Fibroblast of lung (primary cell): Measurements from ENCODE around the gene TPSD1.
"Not testable (repeated sequence)": the region's sequence is repeated elsewhere in the genome, so short reads cannot be mapped to it uniquely, and the experiment has no call there.

ENCODE experiments used
- EZH2 ChIP-seq: IDR thresholded peaks from 2 replicates; pipeline ENCODE4 v1.5.1; 2012; ENCODE audit warnings: low read length, control low read depth, mild to moderate bottlenecking; ENCODE audit errors: missing control alignments
- TF ChIP-seq, protein P1 (sequence below), 2 donors: IDR thresholded peaks in 1 of 2; conservative IDR thresholded peaks in 1 of 2; 1 replicate in 1 of 2; 2 replicates in 1 of 2; pipeline ENCODE4 v1.5.1; 2011 to 2012; ENCODE audit warnings: low read length in 2 of 2, control low read depth in 1 of 2, inconsistent platforms in 1 of 2, low read depth in 1 of 2, mild to moderate bottlenecking in 1 of 2

DNA sequence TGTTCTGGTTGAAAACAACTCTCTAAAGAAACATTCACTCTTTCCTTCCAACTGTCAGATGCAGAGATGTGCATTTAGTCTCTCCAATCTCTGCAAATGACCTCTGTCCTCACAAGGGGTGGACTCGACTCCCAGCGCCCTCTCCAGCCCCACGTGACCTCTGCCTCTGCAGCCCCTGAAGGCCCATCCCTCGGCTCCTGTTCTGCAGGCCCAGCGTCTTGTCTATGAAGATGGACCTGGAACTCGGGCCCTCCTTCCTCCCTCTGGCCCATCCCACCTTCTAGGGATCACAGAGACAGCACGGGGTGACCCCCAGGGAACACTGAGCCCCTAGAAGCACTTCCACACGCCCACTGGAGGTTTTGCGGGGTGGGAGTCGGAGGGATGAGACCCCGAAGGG lies 12.5 kb upstream of the TPSD1 start:
- TF ChIP-seq, protein P1, sequence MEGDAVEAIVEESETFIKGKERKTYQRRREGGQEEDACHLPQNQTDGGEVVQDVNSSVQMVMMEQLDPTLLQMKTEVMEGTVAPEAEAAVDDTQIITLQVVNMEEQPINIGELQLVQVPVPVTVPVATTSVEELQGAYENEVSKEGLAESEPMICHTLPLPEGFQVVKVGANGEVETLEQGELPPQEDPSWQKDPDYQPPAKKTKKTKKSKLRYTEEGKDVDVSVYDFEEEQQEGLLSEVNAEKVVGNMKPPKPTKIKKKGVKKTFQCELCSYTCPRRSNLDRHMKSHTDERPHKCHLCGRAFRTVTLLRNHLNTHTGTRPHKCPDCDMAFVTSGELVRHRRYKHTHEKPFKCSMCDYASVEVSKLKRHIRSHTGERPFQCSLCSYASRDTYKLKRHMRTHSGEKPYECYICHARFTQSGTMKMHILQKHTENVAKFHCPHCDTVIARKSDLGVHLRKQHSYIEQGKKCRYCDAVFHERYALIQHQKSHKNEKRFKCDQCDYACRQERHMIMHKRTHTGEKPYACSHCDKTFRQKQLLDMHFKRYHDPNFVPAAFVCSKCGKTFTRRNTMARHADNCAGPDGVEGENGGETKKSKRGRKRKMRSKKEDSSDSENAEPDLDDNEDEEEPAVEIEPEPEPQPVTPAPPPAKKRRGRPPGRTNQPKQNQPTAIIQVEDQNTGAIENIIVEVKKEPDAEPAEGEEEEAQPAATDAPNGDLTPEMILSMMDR (conservative IDR thresholded peaks at IDR 0.05 in 1 of 2, IDR thresholded peaks at IDR 0.05 in 1 of 2; ENCODE audit: low read depth in 1 of 2, low read length in 2 of 2), result not testable (repeated sequence)
- not testable (repeated sequence) for TF ChIP-seq EZH2
